MCF 10A (cell line): ENCODE results near the gene MT1HL1. TPM values are rescaled to one million over a fixed set of nuclear protein-coding genes. Genes with fewer than 3 reads are reported as not detected.

ENCODE experiments used
- BruUV-seq: library from RNA; stranded (reverse); fragments of 400-500 nt; replicated peaks from 2 replicates; lab custom pipeline; 2021; lab: Mats Ljungman, UMichigan
- CTCF ChIA-PET: fragments of 300-600 bp; sonication (Branson Sonifier 250); formaldehyde crosslinking; extraction: SDS; loops from one replicate; lab custom pipeline; 2021; ENCODE audit warnings: antibody characterized with exemption, inconsistent platforms; lab: Yijun Ruan, JAX
- POLR2A ChIA-PET: fragments of 300-600, 350-650 bp; sonication (Branson Sonifier 250); formaldehyde crosslinking; extraction: SDS; loops from one replicate; lab custom pipeline; 2020; ENCODE audit warnings: antibody characterized with exemption, inconsistent platforms; lab: Yijun Ruan, JAX
- DNase-seq: peaks from one replicate; pipeline ENCODE4 v3.0.0-alpha.2; 2018; ENCODE audit not compliant: unreplicated experiment
- H3K27ac Mint-ChIP-seq: one replicate; pipeline ENCODE4 v1.8.0; 2022; ENCODE audit warnings: mild to moderate bottlenecking, low read depth, mixed read lengths; ENCODE audit not compliant: unreplicated experiment
- H3K27me3 Mint-ChIP-seq: one replicate; pipeline ENCODE4 v1.8.0; 2022; ENCODE audit warnings: mixed read lengths; ENCODE audit not compliant: insufficient read depth, unreplicated experiment
- H3K36me3 Mint-ChIP-seq: one replicate; pipeline ENCODE4 v1.8.0; 2022; ENCODE audit warnings: mild to moderate bottlenecking, moderate library complexity, mixed read lengths; ENCODE audit not compliant: insufficient read depth, unreplicated experiment
- H3K4me1 Mint-ChIP-seq: one replicate; pipeline ENCODE4 v1.8.0; 2022; ENCODE audit warnings: mixed read lengths; ENCODE audit not compliant: insufficient read depth, unreplicated experiment
- H3K4me3 Mint-ChIP-seq: one replicate; pipeline ENCODE4 v1.8.0; 2022; ENCODE audit warnings: mild to moderate bottlenecking, moderate library complexity, mixed read lengths; ENCODE audit not compliant: unreplicated experiment
- H3K9me3 Mint-ChIP-seq: one replicate; pipeline ENCODE4 v1.8.0; 2022; ENCODE audit warnings: mixed read lengths; ENCODE audit not compliant: unreplicated experiment
- CTCF ChIP-seq: fragments of 200-600 bp; IDR thresholded peaks from one replicate; pipeline ENCODE4 v1.8.0; 2022; ENCODE audit warnings: antibody characterized with exemption, mild to moderate bottlenecking; ENCODE audit not compliant: unreplicated experiment
- intact Hi-C: fragments of 100-400 bp; cut with micrococcal nuclease; formaldehyde crosslinking; loops from 2 replicates; pipeline ENCODE4 v1.14.1; 2022
- total RNA-seq: library from RNA; stranded (reverse); gene quantifications from 2 replicates; pipeline ENCODE4 v1.2.3, GENCODE V29; 2022

MT1HL1 gene
- total RNA-seq, 1 experiment from 2014 or later = not detected

GRCh38 chr1:237031480-237031879 lies 27.2 kb upstream of the MT1HL1 start:
- no TSS peak for BruUV-seq

GRCh38 chr1:237029850-237030535 lies 25.8 kb upstream of the MT1HL1 start:
- Mint-ChIP-seq H3K36me3 (peaks cover 6% of the 10 kb centered on the region), H3K4me3 (no peak overlapping the region), H3K4me1 (peaks cover 15% of the 10 kb centered on the region), H3K27me3 (peaks cover 12% of the 10 kb centered on the region), H3K9me3 (peaks cover 10% of the 10 kb centered on the region), H3K27ac (no peak overlapping the region)
- ChIA-PET POLR2A (no interaction called here), CTCF (no interaction called here)
- BruUV-seq = no TSS peak
- DNase-seq = no peak
- no peak for TF ChIP-seq CTCF
- intact Hi-C loops = no loop called here

More at GRCh38 chr1:237031480-237031879, 27.2 kb upstream of the MT1HL1 start:
- no peak for TF ChIP-seq CTCF
- POLR2A ChIA-PET = interaction anchor here (0.6 to 1.0 kb wide), 3 partner anchors 12 to 363 kb away, joined by 3 read pairs; no protein-coding TSS in a partner anchor
- DNase-seq = peak; percentile 81
- no peaks in the 10 kb centered on the region for H3K36me3 Mint-ChIP-seq
- CTCF ChIA-PET = interaction anchor here (0.6 to 0.7 kb wide), 2 partner anchors 25 to 846 kb away, joined by 3 to 5 read pairs; no protein-coding TSS in a partner anchor
- peaks cover 12% of the 10 kb centered on the region for H3K27me3 Mint-ChIP-seq
- peaks cover 15% of the 10 kb centered on the region for H3K4me1 Mint-ChIP-seq
- H3K9me3 Mint-ChIP-seq = no peaks in the 10 kb centered on the region
- no peak overlapping the region for H3K4me3 Mint-ChIP-seq
- intact Hi-C loops = no loop called here
- H3K27ac Mint-ChIP-seq = no peak overlapping the region

DNA sequence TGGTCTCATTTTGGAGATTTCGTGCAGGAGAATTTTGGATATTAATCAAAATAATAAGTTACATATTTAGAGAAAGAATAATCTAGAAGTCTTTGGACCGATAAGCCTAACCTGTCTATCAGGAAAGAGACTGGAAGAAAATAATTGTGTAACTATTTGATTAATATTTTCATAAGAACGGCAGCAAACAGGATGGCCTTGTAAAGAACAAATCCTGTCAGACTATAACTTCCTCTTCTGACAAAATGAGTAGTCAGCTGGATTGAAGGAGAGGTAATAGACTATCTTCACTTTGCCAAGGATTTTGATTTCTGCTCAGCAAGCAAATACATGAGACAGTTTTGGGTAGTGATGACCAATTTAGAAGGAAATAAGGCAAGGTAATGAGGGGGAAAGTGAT lies 25.0 kb upstream of the MT1HL1 start:
- Mint-ChIP-seq H3K4me1 (peaks cover 15% of the 10 kb centered on the region), H3K27ac (no peak overlapping the region), H3K9me3 (peaks cover 10% of the 10 kb centered on the region), H3K27me3 (peaks cover 12% of the 10 kb centered on the region), H3K36me3 (peaks cover 6% of the 10 kb centered on the region), H3K4me3 (no peak overlapping the region)
- intact Hi-C loops = no loop called here
- no peak for TF ChIP-seq CTCF
- no TSS peak for BruUV-seq
- CTCF ChIA-PET = no interaction called here
- POLR2A ChIA-PET = no interaction called here
- DNase-seq = no peak

- H3K4me3 Mint-ChIP-seq = no peak overlapping the region
- H3K36me3 Mint-ChIP-seq = peaks cover 6% of the 10 kb centered on the region
- H3K4me1 Mint-ChIP-seq = no peaks in the 10 kb centered on the region
- no TSS peak for BruUV-seq
- DNase-seq = no peak
- H3K27ac Mint-ChIP-seq = no peak overlapping the region
- CTCF ChIA-PET = interaction anchor here (0.5 kb wide), 1 partner anchor 482 kb away, joined by 3 read pairs; no protein-coding TSS in a partner anchor
- POLR2A ChIA-PET = no interaction called here
- TF ChIP-seq CTCF = no peak
- peaks cover 12% of the 10 kb centered on the region for H3K27me3 Mint-ChIP-seq
- intact Hi-C loops = no loop called here
- peaks cover 10% of the 10 kb centered on the region for H3K9me3 Mint-ChIP-seq
Observed at GRCh38 chr1:237025358-237026074, 21.3 kb upstream of the MT1HL1 start.
